ENCODE results near the gene TRAK1. TPM values are rescaled to one million over a fixed set of nuclear protein-coding genes. Genes with fewer than 3 reads are reported as not detected.
A peak's percentile ranks its signal among the peaks of the same experiment; 100 is the strongest.

TRAK1 gene
- total RNA-seq, 3 donors from 2014 or later = 29.0 to 53.7 (median 40.6) TPM

DNA sequence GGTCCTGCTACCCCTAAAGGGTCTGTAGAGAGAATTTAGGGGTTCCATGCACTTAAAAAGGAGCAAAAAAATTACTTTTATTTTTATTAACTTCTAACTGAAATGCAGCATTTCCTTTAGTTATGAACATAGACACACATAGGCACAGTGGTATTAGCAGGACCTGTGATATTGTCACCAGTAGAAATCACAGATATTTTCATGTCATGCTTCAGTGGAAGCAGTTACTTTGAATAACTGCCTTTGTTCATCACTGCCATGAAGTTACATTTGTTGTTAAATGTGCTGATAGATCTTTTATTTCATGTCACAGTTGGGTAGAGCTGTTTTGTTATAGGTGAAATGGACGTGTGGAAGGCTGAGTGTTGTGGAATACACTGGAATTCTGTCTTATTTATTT is 37.4 kb downstream of the TRAK1 start:
- peak overlapping the region in 1 of 2 donors; percentile 82 for H3K27ac ChIP-seq
- no peak for DNase-seq (ENCODE audit: low spot score in 2 of 2)
- no peak overlapping the region for H3K4me3 ChIP-seq
- no peaks in the 10 kb centered on the region for H3K36me3 ChIP-seq
- peaks cover 0 to 4% of the 10 kb centered on the region in 2 donors for H3K4me1 ChIP-seq
- H3K9me3 ChIP-seq = no peaks in the 10 kb centered on the region
- H3K27me3 ChIP-seq = no peaks in the 10 kb centered on the region
- intact Hi-C loops (cut with DNase I; ENCODE audit: low total_unique reads) = no loop called here
- TF ChIP-seq, protein P1, sequence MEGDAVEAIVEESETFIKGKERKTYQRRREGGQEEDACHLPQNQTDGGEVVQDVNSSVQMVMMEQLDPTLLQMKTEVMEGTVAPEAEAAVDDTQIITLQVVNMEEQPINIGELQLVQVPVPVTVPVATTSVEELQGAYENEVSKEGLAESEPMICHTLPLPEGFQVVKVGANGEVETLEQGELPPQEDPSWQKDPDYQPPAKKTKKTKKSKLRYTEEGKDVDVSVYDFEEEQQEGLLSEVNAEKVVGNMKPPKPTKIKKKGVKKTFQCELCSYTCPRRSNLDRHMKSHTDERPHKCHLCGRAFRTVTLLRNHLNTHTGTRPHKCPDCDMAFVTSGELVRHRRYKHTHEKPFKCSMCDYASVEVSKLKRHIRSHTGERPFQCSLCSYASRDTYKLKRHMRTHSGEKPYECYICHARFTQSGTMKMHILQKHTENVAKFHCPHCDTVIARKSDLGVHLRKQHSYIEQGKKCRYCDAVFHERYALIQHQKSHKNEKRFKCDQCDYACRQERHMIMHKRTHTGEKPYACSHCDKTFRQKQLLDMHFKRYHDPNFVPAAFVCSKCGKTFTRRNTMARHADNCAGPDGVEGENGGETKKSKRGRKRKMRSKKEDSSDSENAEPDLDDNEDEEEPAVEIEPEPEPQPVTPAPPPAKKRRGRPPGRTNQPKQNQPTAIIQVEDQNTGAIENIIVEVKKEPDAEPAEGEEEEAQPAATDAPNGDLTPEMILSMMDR (IDR thresholded peaks at IDR 0.05) = no peak
- no peak for TF ChIP-seq POLR2A (IDR thresholded peaks at IDR 0.05)
- no peak for TF ChIP-seq POLR2AphosphoS5 (IDR thresholded peaks at IDR 0.05)

DNA sequence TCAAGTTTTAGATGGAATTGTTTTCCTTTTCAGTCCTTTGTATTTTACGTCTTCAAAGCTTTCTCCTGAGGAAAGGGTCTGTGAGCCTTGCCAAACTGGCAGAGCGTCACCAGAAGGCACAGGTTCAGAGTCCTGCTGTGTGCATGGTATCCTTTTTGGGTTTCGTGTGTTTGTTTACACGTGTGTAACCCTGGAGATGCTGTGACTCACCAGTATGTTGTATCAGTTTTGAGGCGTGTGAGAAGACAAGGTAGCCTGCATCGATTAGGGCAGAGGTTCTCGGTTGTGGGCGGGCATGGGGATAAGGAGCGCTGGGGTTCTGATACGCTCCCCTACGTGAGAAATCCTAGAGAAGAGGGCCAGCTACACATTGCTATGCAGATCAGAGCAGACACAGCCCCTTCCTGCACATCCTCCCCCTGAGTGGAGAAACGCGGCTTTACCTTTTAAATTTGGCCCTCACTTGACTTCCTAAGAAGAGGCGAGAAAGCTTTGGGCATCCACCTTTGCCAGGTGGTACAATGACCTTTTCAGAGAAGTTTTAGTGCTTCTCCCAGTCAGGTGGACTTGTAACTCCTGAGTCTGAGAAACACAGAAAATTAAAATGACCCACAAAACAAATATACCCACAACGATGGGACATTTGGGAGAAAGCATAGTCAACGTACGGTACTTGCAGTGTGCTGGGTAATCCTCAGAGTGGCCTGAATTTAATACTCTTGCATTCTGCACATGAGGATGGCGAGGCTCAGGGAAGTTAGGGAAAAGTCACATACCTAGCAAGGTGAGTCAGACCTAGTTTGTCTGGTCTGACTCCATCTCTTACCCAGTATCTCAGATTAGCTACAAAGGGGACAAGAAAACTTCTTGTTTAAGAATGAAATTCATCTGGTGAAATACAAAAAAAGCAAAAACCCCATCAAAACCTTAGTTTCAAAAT is 38.1 kb downstream of the TRAK1 start:
- Histone ChIP-seq H3K4me3 (no peak overlapping the region), H3K9me3 (no peaks in the 10 kb centered on the region), H3K4me1 (no peaks in the 10 kb centered on the region), H3K27me3 (no peaks in the 10 kb centered on the region), H3K36me3 (no peaks in the 10 kb centered on the region), H3K27ac (peak overlapping the region; percentile 66 to 82)
- peak in 1 of 2 donors; percentile 53 for DNase-seq (ENCODE audit: low spot score in 2 of 2)
- intact Hi-C loops (cut with DNase I; ENCODE audit: low total_unique reads) = no loop called here
- no peak for TF ChIP-seq POLR2A (IDR thresholded peaks at IDR 0.05)
- TF ChIP-seq, protein P1 (IDR thresholded peaks at IDR 0.05) = no peak
- TF ChIP-seq POLR2AphosphoS5 (IDR thresholded peaks at IDR 0.05) = no peak

DNA sequence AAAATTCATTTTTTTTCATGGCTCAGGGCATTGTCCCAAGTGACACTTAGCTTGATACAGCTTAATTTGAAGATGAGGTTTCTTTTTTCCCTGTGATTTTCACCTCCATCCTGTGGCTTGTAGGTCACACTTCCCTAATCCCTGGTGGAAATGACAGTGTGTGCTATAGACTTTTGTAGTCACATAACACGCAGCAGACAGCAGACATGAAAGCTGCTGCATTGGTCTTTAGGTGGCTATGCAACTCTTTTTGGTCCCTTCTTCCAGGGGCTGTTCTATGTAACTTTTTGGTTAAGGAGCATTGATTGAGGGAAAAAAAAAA is 38.8 kb downstream of the TRAK1 start:
- Histone ChIP-seq H3K4me3 (no peak overlapping the region), H3K4me1 (peaks cover 0 to 3% of the 10 kb centered on the region in 2 donors), H3K27me3 (no peaks in the 10 kb centered on the region), H3K27ac (peak overlapping the region in 1 of 2 donors; percentile 82), H3K9me3 (no peaks in the 10 kb centered on the region), H3K36me3 (no peaks in the 10 kb centered on the region)
- TF ChIP-seq, protein P1 (IDR thresholded peaks at IDR 0.05) = no peak
- no peak for TF ChIP-seq POLR2AphosphoS5 (IDR thresholded peaks at IDR 0.05)
- intact Hi-C loops (cut with DNase I; ENCODE audit: low total_unique reads) = no loop called here
- DNase-seq (ENCODE audit: low spot score in 2 of 2) = no peak

DNA sequence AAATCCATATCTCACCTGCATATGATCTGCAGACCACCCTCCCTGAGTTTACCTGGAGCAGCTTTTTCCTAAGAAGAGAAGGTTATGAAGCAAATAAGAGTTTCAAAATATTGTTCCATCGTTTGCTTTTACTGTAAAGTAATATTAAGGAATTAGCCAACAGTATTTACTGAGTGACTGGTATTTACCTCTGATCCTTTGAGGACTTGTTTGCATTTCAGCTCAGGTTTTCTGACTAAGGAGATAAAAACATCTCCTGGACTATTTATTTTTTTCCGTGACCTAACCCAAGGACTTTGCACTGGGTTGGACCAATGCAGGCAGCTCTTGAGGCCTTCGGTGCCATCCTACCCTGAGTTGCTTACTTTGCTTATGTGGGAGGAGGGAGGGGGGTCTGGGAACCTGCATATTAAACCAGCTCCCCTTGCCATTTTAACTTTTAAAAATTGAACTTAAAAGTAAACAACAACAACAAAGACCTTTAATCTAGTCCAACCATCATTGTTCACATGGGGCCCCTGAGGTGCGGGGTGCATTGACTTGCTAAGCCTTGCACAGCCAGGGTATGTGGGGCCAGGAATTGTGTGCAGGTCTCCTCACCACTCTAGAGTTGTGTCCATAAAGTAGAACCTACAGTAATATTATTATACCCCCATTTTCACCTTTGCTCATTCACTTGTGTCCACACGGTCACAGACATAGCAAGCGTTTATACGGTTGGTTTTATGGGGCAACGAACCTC is 39.3 kb downstream of the TRAK1 start:
- intact Hi-C loops (cut with DNase I; ENCODE audit: low total_unique reads) = no loop called here
- Histone ChIP-seq H3K27ac (peak overlapping the region; percentile 67 to 82), H3K36me3 (no peaks in the 10 kb centered on the region), H3K9me3 (no peaks in the 10 kb centered on the region), H3K4me3 (no peak overlapping the region), H3K4me1 (peaks cover 0 to 6% of the 10 kb centered on the region in 2 donors), H3K27me3 (no peaks in the 10 kb centered on the region)
- TF ChIP-seq POLR2AphosphoS5 (IDR thresholded peaks at IDR 0.05) = no peak
- no peak for TF ChIP-seq POLR2A (IDR thresholded peaks at IDR 0.05)
- TF ChIP-seq, protein P1 (IDR thresholded peaks at IDR 0.05) = no peak
- no peak for DNase-seq (ENCODE audit: low spot score in 2 of 2)

Measured in breast epithelium (tissue), 4 donors.